K562 (cell line): ENCODE measurements around the gene PCF11. TPM values are rescaled to one million over a fixed set of nuclear protein-coding genes. Genes with fewer than 3 reads are reported as not detected.

ENCODE experiments used
- ATAC-seq: fragments of 200-7000 bp; cut with Tn5 transposase; 3 replicates; pipeline ENCODE4 v1.9.1; 2020; ENCODE audit warnings: moderate library complexity
- BruUV-seq: library from RNA; stranded (reverse); fragments of 400-500 nt; replicated peaks from 2 replicates; lab custom pipeline; 2021; lab: Mats Ljungman, UMichigan
- CTCF ChIA-PET: fragments of 300-600 bp; formaldehyde crosslinking; extraction: SDS; loops from one replicate; lab custom pipeline; 2021; ENCODE audit warnings: low intra/inter-chr PET ratio; lab: Yijun Ruan, JAX
- POLR2A ChIA-PET: fragments of 300-600, 350-650 bp; sonication (Branson Sonifier 250); formaldehyde crosslinking; extraction: SDS; loops from one replicate; lab custom pipeline; 2021; ENCODE audit warnings: antibody characterized with exemption, inconsistent platforms; lab: Yijun Ruan, JAX
- DNase-seq, 4 experiments: peaks; one replicate each; pipeline versions ENCODE4 v3.0.0 to v3.0.0-alpha.2; 2011 to 2018; ENCODE audit warnings: low spot score in 3 of 4, mixed read lengths in 3 of 4; ENCODE audit errors: extremely low read depth in 1 of 4
- FAIRE-seq: peaks from 2 replicates; lab custom pipeline; 2011; peaks lifted over from hg19 to GRCh38; lab: Jason Lieb, UNC
- H2AFZ ChIP-seq: 2 replicates; pipeline ENCODE4 v1.6.0; 2011; ENCODE audit warnings: low read depth, low read length, control low read depth, inconsistent platforms
- H3K27ac ChIP-seq: fragments of 200-600 bp; 3 replicates; pipeline ENCODE4 v1.8.0; 2011; ENCODE audit warnings: low read depth, mild to moderate bottlenecking, control low read depth, inconsistent platforms, low read length, moderate library complexity, mixed read lengths; ENCODE audit errors: extremely low read depth
- H3K27me3 ChIP-seq, 2 experiments: fragments of 300-600 bp in 1 of 2; 2 replicates in 1 of 2; 3 replicates in 1 of 2; pipeline versions ENCODE4 v1.6.0 to v1.8.0; 2011; ENCODE audit warnings: inconsistent platforms in 2 of 2, low read length in 2 of 2, mild to moderate bottlenecking in 1 of 2, mixed read lengths in 1 of 2, moderate library complexity in 1 of 2; ENCODE audit not compliant: control insufficient read depth in 2 of 2, insufficient read depth in 2 of 2
- H3K36me3 ChIP-seq: fragments of 300-600 bp; 3 replicates; pipeline ENCODE4 v1.8.0; 2011; ENCODE audit warnings: mild to moderate bottlenecking, low read length, inconsistent platforms; ENCODE audit not compliant: control insufficient read depth, insufficient read depth
- H3K4me1 ChIP-seq, 2 experiments: fragments of 200-600 bp in 1 of 2; replicated peaks in 1 of 2; 2 replicates in 1 of 2; 3 replicates in 1 of 2; pipeline versions ENCODE4 v1.5.1 to v1.8.0; 2011; ENCODE audit warnings: inconsistent platforms in 2 of 2, low read length in 2 of 2, mild to moderate bottlenecking in 1 of 2, mixed read lengths in 1 of 2, moderate library complexity in 1 of 2; ENCODE audit not compliant: control insufficient read depth in 2 of 2, insufficient read depth in 2 of 2
- H3K4me2 ChIP-seq: 2 replicates; pipeline ENCODE4 v1.6.1; 2011; ENCODE audit warnings: low read length, control low read depth, inconsistent platforms, mixed read lengths; ENCODE audit not compliant: insufficient read depth
- H3K4me3 ChIP-seq: fragments of 200-600 bp; sonication (generic), shearing (Covaris generic); 2 replicates; pipeline ENCODE4 v1.5.1; 2016; ENCODE audit warnings: control low read depth, inconsistent platforms
- H3K79me2 ChIP-seq: fragments of 200-600 bp; 3 replicates; pipeline ENCODE4 v1.8.0; 2011; ENCODE audit warnings: low read length, inconsistent platforms; ENCODE audit not compliant: control insufficient read depth, insufficient read depth
- H3K9ac ChIP-seq, 2 experiments: 2 replicates each; pipeline versions ENCODE4 v1.6.0 to v1.6.1; 2011; ENCODE audit warnings: low read depth in 2 of 2, low read length in 2 of 2, control low read depth in 1 of 2, inconsistent platforms in 1 of 2, mild to moderate bottlenecking in 1 of 2, mixed read lengths in 1 of 2; ENCODE audit not compliant: insufficient read depth in 1 of 2
- H3K9me1 ChIP-seq: one replicate; pipeline ENCODE4 v1.6.0; 2011; ENCODE audit warnings: inconsistent platforms, mild to moderate bottlenecking, low read length, moderate library complexity; ENCODE audit not compliant: control insufficient read depth, insufficient read depth
- H3K9me3 ChIP-seq: replicated peaks from 2 replicates; pipeline ENCODE4 v1.5.1; 2011; ENCODE audit warnings: low read depth, low read length, inconsistent platforms; ENCODE audit not compliant: control insufficient read depth, insufficient read depth
- H4K20me1 ChIP-seq: replicated peaks from 2 replicates; pipeline ENCODE4 v1.6.1; 2011; ENCODE audit warnings: low read length, inconsistent platforms, mixed read lengths; ENCODE audit not compliant: control insufficient read depth, insufficient read depth
- ASH1L ChIP-seq: fragments of 450-650 bp; IDR thresholded peaks from 2 replicates; pipeline ENCODE4 v1.6.1; 2018; ENCODE audit warnings: borderline replicate concordance, mild to moderate bottlenecking, low read depth; ENCODE audit not compliant: partially characterized antibody
- CEBPB ChIP-seq: fragments of 450-650 bp; IDR thresholded peaks from 2 replicates; pipeline ENCODE4 v1.6.1; 2016; ENCODE audit warnings: missing genetic modification characterization, missing compliant biosample characterization
- DEAF1 ChIP-seq: fragments of 450-650 bp; formaldehyde crosslinking; IDR thresholded peaks from 2 replicates; pipeline ENCODE4 v1.4.0; 2020; ENCODE audit warnings: mild to moderate bottlenecking, moderate library complexity
- ETS2 ChIP-seq: IDR thresholded peaks from 2 replicates; pipeline ENCODE4 v1.6.1; 2016; ENCODE audit warnings: borderline replicate concordance, missing genetic modification characterization, mild to moderate bottlenecking, moderate library complexity, missing compliant biosample characterization; ENCODE audit not compliant: poor library complexity, severe bottlenecking
- HNRNPL ChIP-seq: fragments of 200-400 bp; formaldehyde crosslinking; IDR thresholded peaks from 2 replicates; pipeline ENCODE4 v1.6.1; 2017; ENCODE audit warnings: low read depth, mild to moderate bottlenecking, low read length
- ILK ChIP-seq: fragments of 450-650 bp; IDR thresholded peaks from 2 replicates; pipeline ENCODE4 v1.6.1; 2016; ENCODE audit warnings: missing genetic modification characterization, low read depth, mild to moderate bottlenecking, missing compliant biosample characterization, moderate library complexity, borderline replicate concordance
- IRF9 ChIP-seq: fragments of 450-650 bp; IDR thresholded peaks from 2 replicates; pipeline ENCODE4 v1.6.1; 2016; ENCODE audit warnings: missing biosample characterization, missing genetic modification characterization
- NCOR1 ChIP-seq: fragments of 450-650 bp; IDR thresholded peaks from 2 replicates; pipeline ENCODE4 v1.6.1; 2016; ENCODE audit warnings: mild to moderate bottlenecking, moderate library complexity
- PRMT5 ChIP-seq: sonication (generic); formaldehyde crosslinking; IDR thresholded peaks from 2 replicates; pipeline ENCODE4 v1.5.0; 2020; ENCODE audit warnings: missing genetic modification reagents
- ZBTB9 ChIP-seq: fragments of 450-650 bp; formaldehyde crosslinking; IDR thresholded peaks from 2 replicates; pipeline ENCODE4 v1.4.0; 2020; ENCODE audit warnings: mild to moderate bottlenecking, moderate library complexity
- ZC3H4 ChIP-seq: sonication (generic); formaldehyde crosslinking; IDR thresholded peaks from 2 replicates; pipeline ENCODE4 v1.9.0; 2021; ENCODE audit warnings: missing genetic modification reagents, borderline replicate concordance
- ZFP36 ChIP-seq: fragments of 150-350 bp; IDR thresholded peaks from 2 replicates; pipeline ENCODE4 v1.6.1; 2018; ENCODE audit warnings: low read length, low read depth; ENCODE audit not compliant: partially characterized antibody
- WGBS: fragments of 100-300 bp; shearing (Covaris generic); methylation state at CpG from one replicate; pipeline ENCODE4 v1.1.6; 2016; ENCODE audit warnings: low coverage, mixed read lengths; ENCODE audit not compliant: insufficient coverage; ENCODE audit errors: missing lambda C conversion rate; 5-methylcytosine and 5-hydroxymethylcytosine counted together
- in situ Hi-C: fragments of 300-500 bp; cut with MboI; formaldehyde crosslinking; loops from 4 replicates; pipeline ENCODE4 v1.15.0; 2018; ENCODE audit warnings: inconsistent platforms, mixed read lengths
- intact Hi-C: fragments of 100-400 bp; cut with micrococcal nuclease; formaldehyde crosslinking; loops from 2 replicates; pipeline ENCODE4 v1.14.2; 2022
- polyA plus RNA-seq, 8 experiments: library from polyadenylated mRNA; depleted of rRNA in 4 of 8; stranded (reverse) in 5 of 8; unstranded in 3 of 8; fragments of >200 nt; fragmentation: Nextera tagmentation in 2 of 8; fragmentation: Illumina TruSeq in 1 of 8; extraction: Ambion mirVana in 2 of 8; extraction: Trizol in 1 of 8; gene quantifications; 2 replicates each; pipeline versions ENCODE4 v1.2.1 to v1.2.3, GENCODE V29; 2011 to 2014; ENCODE audit warnings: inconsistent platforms in 1 of 8, missing spikeins in 1 of 8
- total RNA-seq, 7 experiments: library from RNA; depleted of rRNA in 6 of 7; stranded (reverse); fragments of >200 nt in 6 of 7; fragmentation: Illumina TruSeq in 2 of 7; extraction: Trizol in 2 of 7; gene quantifications; 2 replicates each; pipeline versions ENCODE4 v1.2.1 to v1.2.3, GENCODE V29; 2011 to 2021; ENCODE audit warnings: low replicate concordance in 1 of 7

The PCF11 gene
- total and polyA plus RNA-seq, 9 of the 15 experiments (the other 6 are each of a cell fraction or from before 2014, with no cell fraction given), result 9.3 to 91.6 (median 54.4) TPM

GRCh38 chr11:83122766-83123165, 34.2 kb upstream of the PCF11 start (continued):
- TF ChIP-seq DEAF1 (CRISPR knock-in tag) (no peak), ZC3H4 (CRISPR knock-in tag) (no peak), ASH1L (no peak)

GRCh38 chr11:83124636-83125424, 32.1 kb upstream of the PCF11 start:
- ATAC-seq, result no peak
- no peaks in the 10 kb centered on the region for H4K20me1 ChIP-seq
- no peaks in the 10 kb centered on the region for H3K9me1 ChIP-seq
- in situ Hi-C loops, result no loop called here
- H3K4me3 ChIP-seq, result no peak overlapping the region
- ChIA-PET CTCF (no interaction called here), POLR2A (interaction anchor here (1.2 kb wide), 1 partner anchor 34 kb away, joined by 3 read pairs; no protein-coding TSS in a partner anchor)
- H3K27ac ChIP-seq, result no peak overlapping the region
- intact Hi-C loops, result no loop called here
- H3K9me3 ChIP-seq, result no peaks in the 10 kb centered on the region
- no peaks in the 10 kb centered on the region for H3K79me2 ChIP-seq
- no peak for DNase-seq
- no TSS peak for BruUV-seq
- no peaks in the 10 kb centered on the region for H3K36me3 ChIP-seq
- H3K4me2 ChIP-seq, result no peak overlapping the region
- no peak for TF ChIP-seq ETS2
- TF ChIP-seq ZBTB9 (CRISPR knock-in tag), result no peak
- TF ChIP-seq PRMT5 (CRISPR knock-in tag), result no peak
- no peak for TF ChIP-seq IRF9
- TF ChIP-seq HNRNPL, result no peak
- TF ChIP-seq ZFP36, result no peak
- TF ChIP-seq CEBPB, result peak; percentile 43; the same call in 1 of the 2 replicates
- TF ChIP-seq ILK (tag), result no peak
- TF ChIP-seq NCOR1, result no peak
- no peak overlapping the region for H3K9ac ChIP-seq
- no peak for FAIRE-seq
- peaks cover 0 to 4% of the 10 kb centered on the region in 2 experiments; a peak in 1 of 5 replicates for H3K4me1 ChIP-seq
- peak overlapping the region; percentile 26; the same call in 1 of the 2 replicates for H2AFZ ChIP-seq
- WGBS, result 50% methylated on average over 4 of the region's 4 CpGs
- no peaks in the 10 kb centered on the region for H3K27me3 ChIP-seq
